Thyroid gland (tissue), 4 donors: Measurements from ENCODE around the gene PTPN18.

Source experiments
- POLR2A ChIP-seq, 2 donors: fragments of 450-650 bp; IDR thresholded peaks; one replicate each; pipeline ENCODE4 v1.6.1; 2017; ENCODE audit warnings: antibody characterized with exemption in 2 of 2, mild to moderate bottlenecking in 2 of 2, moderate library complexity in 1 of 2
- TF ChIP-seq, protein P1 (sequence below), 6 experiments: fragments of 200-600 bp in 3 of 6; fragments of 450-650 bp in 3 of 6; sonication (generic) in 3 of 6; IDR thresholded peaks; one replicate each; pipeline ENCODE4 v1.5.1; 2016 to 2019; ENCODE audit warnings: antibody characterized with exemption in 6 of 6, mild to moderate bottlenecking in 2 of 6, inconsistent platforms in 1 of 6, moderate library complexity in 1 of 6

DNA sequence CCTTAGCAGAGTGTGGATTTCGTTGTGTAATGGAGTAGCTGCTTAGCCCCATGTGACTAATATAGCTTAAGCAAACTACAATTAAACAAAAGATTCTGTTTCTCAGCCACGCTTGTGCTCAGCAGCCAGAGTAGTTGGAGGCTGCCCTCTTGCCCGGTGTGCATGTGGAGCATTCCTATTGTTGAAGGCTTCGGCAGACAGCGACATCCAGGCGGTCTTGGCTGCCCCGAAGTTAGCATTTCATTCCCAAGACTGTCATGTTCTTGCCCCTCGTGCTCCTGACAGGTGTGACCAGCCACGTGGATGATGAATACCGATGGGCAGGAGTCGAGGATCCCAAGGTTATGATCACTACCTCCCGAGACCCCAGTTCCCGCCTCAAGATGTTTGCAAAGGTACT is 10.8 kb upstream of the PTPN18 start:
- TF ChIP-seq POLR2A (IDR thresholded peaks at IDR 0.05): no peak
- TF ChIP-seq, protein P1, sequence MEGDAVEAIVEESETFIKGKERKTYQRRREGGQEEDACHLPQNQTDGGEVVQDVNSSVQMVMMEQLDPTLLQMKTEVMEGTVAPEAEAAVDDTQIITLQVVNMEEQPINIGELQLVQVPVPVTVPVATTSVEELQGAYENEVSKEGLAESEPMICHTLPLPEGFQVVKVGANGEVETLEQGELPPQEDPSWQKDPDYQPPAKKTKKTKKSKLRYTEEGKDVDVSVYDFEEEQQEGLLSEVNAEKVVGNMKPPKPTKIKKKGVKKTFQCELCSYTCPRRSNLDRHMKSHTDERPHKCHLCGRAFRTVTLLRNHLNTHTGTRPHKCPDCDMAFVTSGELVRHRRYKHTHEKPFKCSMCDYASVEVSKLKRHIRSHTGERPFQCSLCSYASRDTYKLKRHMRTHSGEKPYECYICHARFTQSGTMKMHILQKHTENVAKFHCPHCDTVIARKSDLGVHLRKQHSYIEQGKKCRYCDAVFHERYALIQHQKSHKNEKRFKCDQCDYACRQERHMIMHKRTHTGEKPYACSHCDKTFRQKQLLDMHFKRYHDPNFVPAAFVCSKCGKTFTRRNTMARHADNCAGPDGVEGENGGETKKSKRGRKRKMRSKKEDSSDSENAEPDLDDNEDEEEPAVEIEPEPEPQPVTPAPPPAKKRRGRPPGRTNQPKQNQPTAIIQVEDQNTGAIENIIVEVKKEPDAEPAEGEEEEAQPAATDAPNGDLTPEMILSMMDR (IDR thresholded peaks at IDR 0.05): no peak
